Astrocyte (in vitro differentiated cells and primary cell): Measurements from ENCODE around the gene STX10.

ENCODE experiments used
- CTCF ChIP-seq: IDR thresholded peaks from 2 replicates; pipeline ENCODE4 v1.5.1; 2011; ENCODE audit warnings: low read depth, mild to moderate bottlenecking, inconsistent platforms, low read length, moderate library complexity; ENCODE audit not compliant: insufficient read depth
- EZH2 ChIP-seq: IDR thresholded peaks from 2 replicates; pipeline ENCODE4 v1.6.1; 2012; ENCODE audit warnings: mild to moderate bottlenecking, low read length, inconsistent platforms; ENCODE audit not compliant: insufficient read depth

GRCh38 chr19:13198634-13199033 is 48.5 kb upstream of the STX10 start:
- TF ChIP-seq CTCF (no peak), EZH2 (no peak)
